MG63 (cell line): ENCODE measurements around the gene PAK6. TPM values are rescaled to one million over a fixed set of nuclear protein-coding genes. Genes with fewer than 3 reads are reported as not detected.

Experiments
- DNase-seq: peaks from one replicate; pipeline ENCODE4 v3.0.0-alpha.2; 2020
- H3K27me3 ChIP-seq: fragments of 250-450 bp; sonication (Bioruptor Pico); 2 replicates; pipeline ENCODE4 v1.5.1; 2020; ENCODE audit warnings: mild to moderate bottlenecking, moderate library complexity
- H3K36me3 ChIP-seq: fragments of 250-450 bp; sonication (Bioruptor Pico); 2 replicates; pipeline ENCODE4 v1.5.1; 2020; ENCODE audit warnings: mild to moderate bottlenecking, moderate library complexity
- H3K4me3 ChIP-seq: fragments of 250-450 bp; sonication (Bioruptor Pico); 2 replicates; pipeline ENCODE4 v1.5.1; 2020; ENCODE audit warnings: mild to moderate bottlenecking, moderate library complexity
- H3K9me3 ChIP-seq: fragments of 250-450 bp; sonication (Bioruptor Pico); 2 replicates; pipeline ENCODE4 v1.5.1; 2020; ENCODE audit warnings: mild to moderate bottlenecking, moderate library complexity
- total RNA-seq: library from RNA; depleted of rRNA; stranded (reverse); fragments of >200 nt; shearing (Covaris generic); gene quantifications from 2 replicates; pipeline ENCODE4 v1.2.3, GENCODE V29; 2014; ENCODE audit warnings: low replicate concordance

The PAK6 gene
- total RNA-seq, 1 experiment from 2014 or later: 3.9 TPM

- no peaks in the 10 kb centered on the region for H3K36me3 ChIP-seq
Observed at GRCh38 chr15:40293006-40293405, 54.1 kb downstream of the PAK6 start.

GRCh38 chr15:40293905-40294895 is 55.3 kb downstream of the PAK6 start:
- DNase-seq: no peak
- Histone ChIP-seq H3K36me3 (no peaks in the 10 kb centered on the region), H3K27me3 (no peaks in the 10 kb centered on the region), H3K9me3 (no peaks in the 10 kb centered on the region), H3K4me3 (no peak overlapping the region)

More at GRCh38 chr15:40293006-40293405, 54.1 kb downstream of the PAK6 start:
- no peak for DNase-seq
- no peaks in the 10 kb centered on the region for H3K9me3 ChIP-seq
- H3K27me3 ChIP-seq: no peaks in the 10 kb centered on the region
- no peak overlapping the region for H3K4me3 ChIP-seq

- no peaks in the 10 kb centered on the region; the same call in 1 of the 2 replicates for H3K9me3 ChIP-seq
- H3K36me3 ChIP-seq: no peaks in the 10 kb centered on the region
- no peak overlapping the region for H3K4me3 ChIP-seq
- H3K27me3 ChIP-seq: no peaks in the 10 kb centered on the region
- no peak for DNase-seq
Observed at GRCh38 chr15:40295297-40295696, 56.4 kb downstream of the PAK6 start.

- Histone ChIP-seq H3K9me3 (no peaks in the 10 kb centered on the region; the same call in 1 of the 2 replicates), H3K27me3 (no peaks in the 10 kb centered on the region), H3K4me3 (no peak overlapping the region), H3K36me3 (no peaks in the 10 kb centered on the region)
- DNase-seq: no peak
Observed at GRCh38 chr15:40295877-40296560, 57.2 kb downstream of the PAK6 start.

- H3K36me3 ChIP-seq: no peaks in the 10 kb centered on the region
- DNase-seq: no peak
- H3K4me3 ChIP-seq: no peak overlapping the region
- H3K27me3 ChIP-seq: no peaks in the 10 kb centered on the region
- no peaks in the 10 kb centered on the region; the same call in 1 of the 2 replicates for H3K9me3 ChIP-seq
Observed at GRCh38 chr15:40296561-40297230, 57.8 kb downstream of the PAK6 start.

GRCh38 chr15:40297356-40297755 is 58.5 kb downstream of the PAK6 start:
- H3K27me3 ChIP-seq: no peaks in the 10 kb centered on the region
- H3K4me3 ChIP-seq: no peak overlapping the region
- no peak for DNase-seq
- H3K36me3 ChIP-seq: no peaks in the 10 kb centered on the region
- no peaks in the 10 kb centered on the region; the same call in 1 of the 2 replicates for H3K9me3 ChIP-seq

GRCh38 chr15:40298216-40298935 is 59.5 kb downstream of the PAK6 start:
- H3K36me3 ChIP-seq: no peaks in the 10 kb centered on the region
- no peaks in the 10 kb centered on the region for H3K27me3 ChIP-seq
- H3K9me3 ChIP-seq: no peaks in the 10 kb centered on the region; the same call in 1 of the 2 replicates
- no peak overlapping the region for H3K4me3 ChIP-seq
- no peak for DNase-seq

- H3K36me3 ChIP-seq: no peaks in the 10 kb centered on the region
- H3K4me3 ChIP-seq: no peak overlapping the region
- H3K9me3 ChIP-seq: no peaks in the 10 kb centered on the region; the same call in 1 of the 2 replicates
- no peak for DNase-seq
- no peaks in the 10 kb centered on the region for H3K27me3 ChIP-seq
Observed at GRCh38 chr15:40300367-40300766, 61.5 kb downstream of the PAK6 start.

GRCh38 chr15:40300771-40301170 is 61.9 kb downstream of the PAK6 start:
- Histone ChIP-seq H3K4me3 (no peak overlapping the region), H3K9me3 (no peaks in the 10 kb centered on the region; the same call in 1 of the 2 replicates), H3K27me3 (no peaks in the 10 kb centered on the region), H3K36me3 (no peaks in the 10 kb centered on the region)
- DNase-seq: no peak

- DNase-seq: no peak
- Histone ChIP-seq H3K9me3 (no peaks in the 10 kb centered on the region; the same call in 1 of the 2 replicates), H3K4me3 (no peak overlapping the region), H3K27me3 (no peaks in the 10 kb centered on the region), H3K36me3 (no peaks in the 10 kb centered on the region)
Observed at GRCh38 chr15:40301467-40302179, 62.8 kb downstream of the PAK6 start.

- H3K27me3 ChIP-seq: no peaks in the 10 kb centered on the region
- H3K36me3 ChIP-seq: no peaks in the 10 kb centered on the region
- H3K9me3 ChIP-seq: no peaks in the 10 kb centered on the region; the same call in 1 of the 2 replicates
- H3K4me3 ChIP-seq: no peak overlapping the region
- DNase-seq: no peak
Observed at GRCh38 chr15:40302288-40302886, 63.5 kb downstream of the PAK6 start.

GRCh38 chr15:40302981-40303380 is 64.1 kb downstream of the PAK6 start:
- DNase-seq: no peak
- Histone ChIP-seq H3K4me3 (no peak overlapping the region), H3K9me3 (no peaks in the 10 kb centered on the region; the same call in 1 of the 2 replicates), H3K36me3 (no peaks in the 10 kb centered on the region), H3K27me3 (no peaks in the 10 kb centered on the region)

- no peaks in the 10 kb centered on the region for H3K27me3 ChIP-seq
- no peak overlapping the region for H3K4me3 ChIP-seq
- DNase-seq: no peak
Observed at GRCh38 chr15:40303576-40303975, 64.7 kb downstream of the PAK6 start.

GRCh38 chr15:40305281-40305680 is 66.4 kb downstream of the PAK6 start:
- no peaks in the 10 kb centered on the region for H3K36me3 ChIP-seq
- no peaks in the 10 kb centered on the region; the same call in 1 of the 2 replicates for H3K9me3 ChIP-seq
- H3K27me3 ChIP-seq: no peaks in the 10 kb centered on the region
- H3K4me3 ChIP-seq: no peak overlapping the region
- DNase-seq: no peak

More at GRCh38 chr15:40303576-40303975, 64.7 kb downstream of the PAK6 start:
- Histone ChIP-seq H3K36me3 (no peaks in the 10 kb centered on the region), H3K9me3 (no peaks in the 10 kb centered on the region; the same call in 1 of the 2 replicates)

GRCh38 chr15:40306371-40306770 is 67.5 kb downstream of the PAK6 start:
- H3K9me3 ChIP-seq: no peaks in the 10 kb centered on the region
- no peaks in the 10 kb centered on the region for H3K27me3 ChIP-seq
- no peak overlapping the region for H3K4me3 ChIP-seq
- H3K36me3 ChIP-seq: no peaks in the 10 kb centered on the region
- no peak for DNase-seq
